Stomach (tissue), 4 donors: Measurements from ENCODE around the gene HDLBP.

ENCODE experiments used
- CTCF ChIP-seq, 7 experiments: fragments of 450-650 bp in 4 of 7; fragments of 200-600 bp in 3 of 7; sonication (generic) in 3 of 7; IDR thresholded peaks; one replicate each; pipeline ENCODE4 v1.5.1; 2016 to 2019; ENCODE audit warnings: antibody characterized with exemption in 7 of 7, control low read depth in 2 of 7, mild to moderate bottlenecking in 1 of 7
- POLR2AphosphoS5 ChIP-seq, 3 donors: sonication (generic); formaldehyde crosslinking; IDR thresholded peaks; one replicate each; pipeline ENCODE4 v1.6.1; 2016; ENCODE audit warnings: antibody characterized with exemption in 3 of 3

DNA sequence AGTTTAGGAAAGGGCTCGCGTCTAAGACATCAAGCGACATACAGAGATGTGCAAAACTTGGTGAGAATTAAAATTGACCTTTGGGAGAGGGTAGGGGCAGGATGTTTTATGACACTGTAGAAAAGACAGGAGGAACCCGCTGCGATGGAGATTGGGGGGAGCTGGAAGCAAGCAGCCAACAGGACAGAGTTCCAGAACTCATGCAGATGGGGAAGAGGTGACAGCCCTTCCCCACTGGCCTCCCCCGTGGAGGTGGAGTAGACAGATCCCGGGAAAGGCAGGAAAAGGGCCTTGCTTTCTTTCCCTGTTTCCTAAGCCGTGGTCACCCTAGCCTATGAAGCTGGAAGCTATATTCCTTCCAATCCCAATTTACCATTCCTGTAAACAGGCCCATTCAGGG is 87.9 kb downstream of the HDLBP start:
- TF ChIP-seq POLR2AphosphoS5 (IDR thresholded peaks at IDR 0.05) (no peak), CTCF (IDR thresholded peaks at IDR 0.05) (no peak)
